HG03460 (cell line): ENCODE results near the gene OPN1SW.

Experiments
- ATAC-seq: cut with Tn5 transposase; IDR thresholded peaks from one replicate; pipeline ENCODE4 v1.9.1; 2021; ENCODE audit not compliant: unreplicated experiment

The OPN1SW gene

GRCh38 chr7:128759242-128759641, 16.4 kb downstream of the OPN1SW start:
- no peak for ATAC-seq

- ATAC-seq = no peak
These were observed 17.0 kb downstream of the OPN1SW start for GRCh38 chr7:128758553-128758952.

- no peak for ATAC-seq
These were observed 18.4 kb downstream of the OPN1SW start for GRCh38 chr7:128757203-128757602.

- ATAC-seq = no peak
These were observed 19.6 kb downstream of the OPN1SW start for GRCh38 chr7:128755819-128756476.

- no peak for ATAC-seq
These were observed 20.3 kb downstream of the OPN1SW start for GRCh38 chr7:128755075-128755818.

GRCh38 chr7:128752251-128752650, 23.3 kb downstream of the OPN1SW start:
- no peak for ATAC-seq

GRCh38 chr7:128747327-128748079, 28.1 kb downstream of the OPN1SW start:
- no peak for ATAC-seq

- no peak for ATAC-seq
These were observed 29.9 kb downstream of the OPN1SW start for GRCh38 chr7:128745706-128746105.

GRCh38 chr7:128744366-128744905, 31.2 kb downstream of the OPN1SW start:
- ATAC-seq = no peak

GRCh38 chr7:128743112-128743772, 32.4 kb downstream of the OPN1SW start:
- ATAC-seq = no peak

GRCh38 chr7:128742206-128742605, 33.4 kb downstream of the OPN1SW start:
- no peak for ATAC-seq

- ATAC-seq = no peak
These were observed 34.1 kb downstream of the OPN1SW start for GRCh38 chr7:128741491-128741890.

GRCh38 chr7:128740996-128741395, 34.6 kb downstream of the OPN1SW start:
- ATAC-seq = no peak

- no peak for ATAC-seq
These were observed 35.5 kb downstream of the OPN1SW start for GRCh38 chr7:128739990-128740682.

GRCh38 chr7:128739048-128739962, 36.3 kb downstream of the OPN1SW start, which contains the start of gene CALU:
Gene CALU, plus strand, starts transcription at chr7:128739359. Its CDS starts 9,225 bp downstream, at chr7:128748584.
- ATAC-seq = peak; percentile 98

GRCh38 chr7:128738570-128739047, 37.0 kb downstream of the OPN1SW start:
- no peak for ATAC-seq

GRCh38 chr7:128737867-128738385, 37.7 kb downstream of the OPN1SW start:
- no peak for ATAC-seq

GRCh38 chr7:128737441-128737840, 38.2 kb downstream of the OPN1SW start:
- ATAC-seq = no peak

- ATAC-seq = no peak
These were observed 40.2 kb downstream of the OPN1SW start for GRCh38 chr7:128735436-128735835.
